ENCODE data around the gene CPS1.

CPS1 gene

DNA sequence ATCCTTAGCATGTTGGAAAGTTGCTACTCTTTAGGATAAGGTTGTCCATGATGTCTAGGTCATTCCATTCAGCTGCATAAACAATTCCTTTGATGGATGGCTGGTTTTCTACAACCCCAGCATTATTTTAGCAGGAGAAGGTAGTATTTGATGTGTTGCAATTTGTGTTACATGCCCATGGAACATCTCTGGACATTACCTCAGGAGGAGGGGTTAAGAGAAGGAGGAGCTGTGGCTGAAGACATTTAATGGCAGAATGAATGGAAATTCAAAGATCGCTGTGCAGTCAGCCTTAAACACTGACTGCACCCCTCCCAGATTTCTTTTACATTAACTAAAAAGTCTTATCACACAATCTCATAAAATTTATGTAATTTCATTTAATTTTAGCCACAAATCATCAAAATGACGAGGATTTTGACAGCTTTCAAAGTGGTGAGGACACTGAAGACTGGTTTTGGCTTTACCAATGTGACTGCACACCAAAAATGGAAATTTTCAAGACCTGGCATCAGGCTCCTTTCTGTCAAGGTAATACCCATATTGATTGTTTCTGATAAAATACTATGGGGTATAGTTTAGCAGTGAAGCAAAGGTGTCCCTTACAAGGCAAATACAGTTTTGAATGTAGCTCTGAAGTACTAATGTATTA is at the start of gene CPS1:
TSS of gene CPS1 (plus strand) at position 271 of the 652 bp plus-strand sequence. CDS start at position 406, 135 bp downstream.
- H3F3A ChIP-seq (ENCODE audit: insufficient read depth): no peaks in the 10 kb centered on the region
- TF ChIP-seq, protein P1, sequence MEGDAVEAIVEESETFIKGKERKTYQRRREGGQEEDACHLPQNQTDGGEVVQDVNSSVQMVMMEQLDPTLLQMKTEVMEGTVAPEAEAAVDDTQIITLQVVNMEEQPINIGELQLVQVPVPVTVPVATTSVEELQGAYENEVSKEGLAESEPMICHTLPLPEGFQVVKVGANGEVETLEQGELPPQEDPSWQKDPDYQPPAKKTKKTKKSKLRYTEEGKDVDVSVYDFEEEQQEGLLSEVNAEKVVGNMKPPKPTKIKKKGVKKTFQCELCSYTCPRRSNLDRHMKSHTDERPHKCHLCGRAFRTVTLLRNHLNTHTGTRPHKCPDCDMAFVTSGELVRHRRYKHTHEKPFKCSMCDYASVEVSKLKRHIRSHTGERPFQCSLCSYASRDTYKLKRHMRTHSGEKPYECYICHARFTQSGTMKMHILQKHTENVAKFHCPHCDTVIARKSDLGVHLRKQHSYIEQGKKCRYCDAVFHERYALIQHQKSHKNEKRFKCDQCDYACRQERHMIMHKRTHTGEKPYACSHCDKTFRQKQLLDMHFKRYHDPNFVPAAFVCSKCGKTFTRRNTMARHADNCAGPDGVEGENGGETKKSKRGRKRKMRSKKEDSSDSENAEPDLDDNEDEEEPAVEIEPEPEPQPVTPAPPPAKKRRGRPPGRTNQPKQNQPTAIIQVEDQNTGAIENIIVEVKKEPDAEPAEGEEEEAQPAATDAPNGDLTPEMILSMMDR (IDR thresholded peaks at IDR 0.05; ENCODE audit: insufficient read depth, low read length, poor library complexity, severe bottlenecking): no peak
- no peak for TF ChIP-seq EZH2phosphoT487 (conservative IDR thresholded peaks at IDR 0.05; ENCODE audit: low read length)
- no peaks in the 10 kb centered on the region for H3K36me3 ChIP-seq (ENCODE audit: low read length)
- H3K4me2 ChIP-seq (ENCODE audit: low read depth, low read length, poor library complexity, severe bottlenecking): no peak within 1 kb of the TSS
- no peak within 1 kb of the TSS for H2AFZ ChIP-seq (ENCODE audit: low read depth, low read length, severe bottlenecking)
- H3K9me2 ChIP-seq (replicated peaks; ENCODE audit: insufficient read depth, low read length): no peaks in the 10 kb centered on the region
- H3K79me2 ChIP-seq (ENCODE audit: insufficient read depth, low read length): no peaks in the 10 kb centered on the region
- no peaks in the 10 kb centered on the region for H3K27me3 ChIP-seq (ENCODE audit: low read length)
- no peak within 1 kb of the TSS for H3K4me3 ChIP-seq (ENCODE audit: insufficient read depth, low read length, poor library complexity, severe bottlenecking)
- no peaks in the 10 kb centered on the region for H4K20me1 ChIP-seq (ENCODE audit: low read depth, low read length)
- H3K9me3 ChIP-seq (ENCODE audit: insufficient read depth, low read length): no peaks in the 10 kb centered on the region
- no peak within 1 kb of the TSS for H3K27ac ChIP-seq (ENCODE audit: low read depth, low read length)
- no peak within 1 kb of the TSS for H3K9ac ChIP-seq (ENCODE audit: low read length)

DNA sequence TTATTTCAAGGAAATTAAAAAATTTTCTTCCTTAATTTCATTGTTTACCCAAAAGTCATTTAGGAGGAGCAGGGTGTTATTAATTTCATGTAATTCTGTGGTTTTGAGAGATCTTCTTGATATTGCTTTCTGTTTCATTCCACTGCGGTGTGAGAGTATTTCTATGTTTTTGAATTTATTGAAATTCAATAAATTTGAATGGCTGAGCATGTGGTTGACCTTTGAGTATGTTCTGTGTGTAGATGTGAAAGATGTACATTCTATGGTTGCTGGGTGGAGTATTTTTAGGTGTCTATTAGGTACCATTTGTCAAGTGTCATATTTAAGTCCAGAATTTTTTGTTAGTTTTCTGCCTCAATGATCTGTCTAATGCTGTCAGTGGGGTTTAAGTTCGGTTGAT is 40.5 kb upstream of the CPS1 start:
- Histone ChIP-seq H3K27ac (ENCODE audit: low read depth, low read length) (no peak overlapping the region), H3K9ac (ENCODE audit: low read length) (no peak overlapping the region), H4K20me1 (ENCODE audit: low read depth, low read length) (no peaks in the 10 kb centered on the region), H3K9me3 (ENCODE audit: insufficient read depth, low read length) (no peaks in the 10 kb centered on the region), H3K4me3 (ENCODE audit: insufficient read depth, low read length, poor library complexity, severe bottlenecking) (no peak overlapping the region), H3K4me2 (ENCODE audit: low read depth, low read length, poor library complexity, severe bottlenecking) (no peak overlapping the region), H3F3A (ENCODE audit: insufficient read depth) (no peaks in the 10 kb centered on the region), H3K9me2 (replicated peaks; ENCODE audit: insufficient read depth, low read length) (no peaks in the 10 kb centered on the region), H3K79me2 (ENCODE audit: insufficient read depth, low read length) (no peaks in the 10 kb centered on the region), H3K36me3 (ENCODE audit: low read length) (no peaks in the 10 kb centered on the region), H3K27me3 (ENCODE audit: low read length) (no peaks in the 10 kb centered on the region), H2AFZ (ENCODE audit: low read depth, low read length, severe bottlenecking) (no peak overlapping the region)
- TF ChIP-seq, protein P1 (IDR thresholded peaks at IDR 0.05; ENCODE audit: insufficient read depth, low read length, poor library complexity, severe bottlenecking): no peak
- no peak for TF ChIP-seq EZH2phosphoT487 (conservative IDR thresholded peaks at IDR 0.05; ENCODE audit: low read length)

DNA sequence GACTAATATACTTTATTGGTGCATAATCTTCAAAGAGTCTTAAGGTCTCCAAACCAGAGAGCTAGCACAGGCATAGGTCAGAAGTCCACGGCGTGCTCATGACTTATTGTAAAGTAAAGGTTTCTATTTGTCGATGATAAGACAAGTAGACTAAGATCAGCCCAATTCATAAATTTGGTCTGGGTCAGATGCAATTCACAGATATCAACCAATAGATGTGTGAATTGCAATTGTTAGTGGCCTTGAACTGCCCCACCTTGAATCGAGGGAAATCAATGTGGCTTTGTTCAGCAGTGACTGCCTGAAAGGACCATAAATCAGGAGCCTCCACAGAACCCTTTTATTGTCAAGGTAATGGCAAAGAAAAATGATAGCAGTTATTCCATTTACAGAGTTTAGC is 39.1 kb upstream of the CPS1 start:
- no peaks in the 10 kb centered on the region for H3K27me3 ChIP-seq (ENCODE audit: low read length)
- no peak for TF ChIP-seq EZH2phosphoT487 (conservative IDR thresholded peaks at IDR 0.05; ENCODE audit: low read length)
- TF ChIP-seq, protein P1 (IDR thresholded peaks at IDR 0.05; ENCODE audit: insufficient read depth, low read length, poor library complexity, severe bottlenecking): no peak
- H3K4me2 ChIP-seq (ENCODE audit: low read depth, low read length, poor library complexity, severe bottlenecking): no peak overlapping the region
- no peaks in the 10 kb centered on the region for H3K36me3 ChIP-seq (ENCODE audit: low read length)
- no peak overlapping the region for H3K4me3 ChIP-seq (ENCODE audit: insufficient read depth, low read length, poor library complexity, severe bottlenecking)
- H3K79me2 ChIP-seq (ENCODE audit: insufficient read depth, low read length): no peaks in the 10 kb centered on the region
- H3K27ac ChIP-seq (ENCODE audit: low read depth, low read length): no peak overlapping the region
- no peaks in the 10 kb centered on the region for H3K9me3 ChIP-seq (ENCODE audit: insufficient read depth, low read length)
- no peaks in the 10 kb centered on the region for H3F3A ChIP-seq (ENCODE audit: insufficient read depth)
- H2AFZ ChIP-seq (ENCODE audit: low read depth, low read length, severe bottlenecking): no peak overlapping the region
- no peak overlapping the region for H3K9ac ChIP-seq (ENCODE audit: low read length)
- H4K20me1 ChIP-seq (ENCODE audit: low read depth, low read length): no peaks in the 10 kb centered on the region
- no peaks in the 10 kb centered on the region for H3K9me2 ChIP-seq (replicated peaks; ENCODE audit: insufficient read depth, low read length)

Data from SU-DHL-6 (cell line).